HCT116 (cell line): ENCODE results near the gene CCR5AS.
"Not testable (repeated sequence)": the region's sequence is repeated elsewhere in the genome, so short reads cannot be mapped to it uniquely, and the experiment has no call there.

Experiments used
- CTCF ChIP-seq, 3 experiments: fragments of 200-600 bp in 1 of 3; sonication (generic) in 1 of 3; IDR thresholded peaks in 2 of 3; conservative IDR thresholded peaks in 1 of 3; 2 replicates each; pipeline ENCODE4 v1.5.1; 2012 to 2017; ENCODE audit warnings: low read depth in 2 of 3, low read length in 2 of 3, antibody characterized with exemption in 1 of 3, borderline replicate concordance in 1 of 3, control low read depth in 1 of 3, mild to moderate bottlenecking in 1 of 3, mixed read lengths in 1 of 3, mixed run types in 1 of 3, moderate library complexity in 1 of 3; ENCODE audit not compliant: insufficient read depth in 1 of 3
- POLR2A ChIP-seq: IDR thresholded peaks from 2 replicates; pipeline ENCODE4 v1.7.0; 2011; ENCODE audit warnings: borderline replicate concordance; ENCODE audit not compliant: insufficient read depth, insufficient read length; ENCODE audit errors: extremely low read depth
- POLR2AphosphoS5 ChIP-seq: IDR thresholded peaks from 2 replicates; pipeline ENCODE4 v1.6.1; 2011; ENCODE audit warnings: mild to moderate bottlenecking, low read depth, low read length, moderate library complexity
- RAD21 ChIP-seq: IDR thresholded peaks from 2 replicates; pipeline ENCODE4 v1.6.1; 2012; ENCODE audit warnings: low read depth, mild to moderate bottlenecking
- ZNF274 ChIP-seq: fragments of 200-500 bp; sonication (Bioruptor generic); IDR thresholded peaks from 2 replicates; pipeline ENCODE4 v1.6.1; 2014; ENCODE audit warnings: mild to moderate bottlenecking, low read depth, low read length, inconsistent platforms

DNA sequence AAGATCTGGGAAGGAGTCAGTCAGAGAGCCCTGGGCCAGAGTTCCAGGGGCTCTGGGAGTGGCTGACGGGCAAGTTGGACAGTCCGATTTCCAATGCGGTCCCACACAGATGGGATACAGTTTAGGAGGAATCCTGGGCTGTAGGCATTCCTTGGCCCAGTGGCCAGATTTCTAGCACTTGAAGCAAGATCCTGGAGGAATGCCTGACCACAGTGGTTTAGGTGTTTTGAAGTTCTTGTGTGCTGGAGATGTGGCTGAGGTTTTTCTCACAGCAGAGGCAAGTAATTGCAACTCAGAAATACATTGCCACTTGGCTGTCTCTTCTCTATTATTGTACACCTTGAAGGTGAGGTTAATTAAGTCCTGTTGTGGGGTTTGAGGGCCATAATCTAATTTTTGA lies 76.2 kb downstream of the CCR5AS start:
- not testable (repeated sequence) for TF ChIP-seq CTCF (IDR thresholded peaks at IDR 0.05 in 2 of 3, conservative IDR thresholded peaks at IDR 0.05 in 1 of 3; ENCODE audit: borderline replicate concordance in 1 of 3, insufficient read depth in 1 of 3, low read depth in 2 of 3, low read length in 2 of 3); POLR2AphosphoS5; POLR2A; RAD21; ZNF274
